Muscle of arm (tissue), 12 donors: ENCODE data around the gene KCNF1. TPM values are rescaled to one million over a fixed set of nuclear protein-coding genes. Genes with fewer than 3 reads are reported as not detected.

Source experiments
- polyA plus RNA-seq, 12 donors: library from polyadenylated mRNA; unstranded; fragments of 120-200 nt; gene quantifications; one replicate each; pipeline ENCODE4 v1.2.1, GENCODE V29; 2013; ENCODE audit not compliant: insufficient read length in 12 of 12

KCNF1 gene
- polyA plus RNA-seq, 12 donors, result 1.6 to 4.5 (median 3.5) TPM; not detected in 2

Other genes with a start within 250 kb of the KCNF1 start
- gene NOL10, start 222.0 kb upstream of the KCNF1 start, polyA plus RNA-seq, result 10 to 100 TPM in 11 of 12 donors, not detected in 1; 12.2 to 21.5 (median 19.8) TPM
- 10 to 100 TPM in 1 of 12 donors, 1 to 10 TPM in 10, not detected in 1; 1.4 to 10.3 (median 3.0) TPM for gene ATP6V1C2, start 190.3 kb upstream of the KCNF1 start, polyA plus RNA-seq
- 100 to 1,000 TPM in 11 of 12 donors, not detected in 1; 123 to 185 (median 146) TPM for gene PDIA6, start 99.1 kb upstream of the KCNF1 start, polyA plus RNA-seq
- 10 to 100 TPM in 10 of 12 donors, not detected in 2; 10.8 to 21.7 (median 14.4) TPM for gene SLC66A3, start 243.5 kb downstream of the KCNF1 start, polyA plus RNA-seq